Tibial nerve (tissue), 4 donors: Measurements from ENCODE around the gene CWC22.

ENCODE experiments used
- EP300 ChIP-seq, 2 donors: sonication (generic); formaldehyde crosslinking; IDR thresholded peaks; one replicate each; pipeline ENCODE4 v1.6.1; 2017; ENCODE audit warnings: antibody characterized with exemption in 2 of 2, mild to moderate bottlenecking in 1 of 2
- POLR2A ChIP-seq, 2 donors: fragments of 450-650 bp; IDR thresholded peaks; one replicate each; pipeline ENCODE4 v1.6.1; 2017; ENCODE audit warnings: antibody characterized with exemption in 2 of 2, mild to moderate bottlenecking in 2 of 2, moderate library complexity in 2 of 2
- TF ChIP-seq, protein P1 (sequence below), 5 experiments: fragments of 200-600 bp in 3 of 5; fragments of 450-650 bp in 2 of 5; sonication (generic) in 3 of 5; IDR thresholded peaks; one replicate each; pipeline ENCODE4 v1.5.1; 2016 to 2019; ENCODE audit warnings: antibody characterized with exemption in 5 of 5, mild to moderate bottlenecking in 3 of 5, moderate library complexity in 2 of 5

DNA sequence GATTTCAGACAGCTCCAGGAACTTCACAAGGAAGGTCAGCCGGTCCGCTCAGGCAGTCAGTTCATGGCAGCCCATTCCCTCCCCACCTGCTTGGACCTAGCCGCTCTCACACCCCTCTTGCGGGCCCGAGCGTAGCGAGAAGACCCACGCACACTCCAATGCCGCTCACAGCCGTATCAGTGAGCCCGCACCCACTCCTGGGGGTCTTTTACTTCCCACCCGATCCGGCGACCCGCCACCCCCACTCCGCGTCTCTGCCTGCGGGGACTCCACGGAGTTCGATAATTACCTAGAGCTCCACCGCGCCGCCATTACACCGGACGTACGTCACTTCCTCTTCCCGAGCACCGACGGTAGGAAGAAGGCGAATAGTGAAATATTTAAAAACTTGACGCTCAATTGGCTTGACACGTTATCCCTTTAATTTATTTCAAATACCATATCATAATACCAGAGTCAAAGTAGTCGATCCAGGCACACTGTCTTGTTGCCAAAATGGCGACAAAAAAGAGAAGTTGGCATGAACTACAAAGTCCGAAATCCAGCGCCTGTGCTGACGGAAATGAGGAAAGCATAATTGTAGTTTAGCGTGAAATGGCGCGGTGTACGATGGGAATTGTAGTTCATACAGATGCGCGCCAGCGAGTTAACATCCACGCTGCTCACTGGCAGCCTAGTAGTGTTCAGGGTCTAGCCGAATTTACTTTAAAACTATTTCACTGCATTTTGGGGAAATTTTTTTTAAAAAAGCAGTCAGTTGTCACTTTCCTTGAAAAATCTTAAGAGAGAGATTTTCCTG is at the start of gene CWC22:
- TF ChIP-seq, protein P1, sequence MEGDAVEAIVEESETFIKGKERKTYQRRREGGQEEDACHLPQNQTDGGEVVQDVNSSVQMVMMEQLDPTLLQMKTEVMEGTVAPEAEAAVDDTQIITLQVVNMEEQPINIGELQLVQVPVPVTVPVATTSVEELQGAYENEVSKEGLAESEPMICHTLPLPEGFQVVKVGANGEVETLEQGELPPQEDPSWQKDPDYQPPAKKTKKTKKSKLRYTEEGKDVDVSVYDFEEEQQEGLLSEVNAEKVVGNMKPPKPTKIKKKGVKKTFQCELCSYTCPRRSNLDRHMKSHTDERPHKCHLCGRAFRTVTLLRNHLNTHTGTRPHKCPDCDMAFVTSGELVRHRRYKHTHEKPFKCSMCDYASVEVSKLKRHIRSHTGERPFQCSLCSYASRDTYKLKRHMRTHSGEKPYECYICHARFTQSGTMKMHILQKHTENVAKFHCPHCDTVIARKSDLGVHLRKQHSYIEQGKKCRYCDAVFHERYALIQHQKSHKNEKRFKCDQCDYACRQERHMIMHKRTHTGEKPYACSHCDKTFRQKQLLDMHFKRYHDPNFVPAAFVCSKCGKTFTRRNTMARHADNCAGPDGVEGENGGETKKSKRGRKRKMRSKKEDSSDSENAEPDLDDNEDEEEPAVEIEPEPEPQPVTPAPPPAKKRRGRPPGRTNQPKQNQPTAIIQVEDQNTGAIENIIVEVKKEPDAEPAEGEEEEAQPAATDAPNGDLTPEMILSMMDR (IDR thresholded peaks at IDR 0.05): peak in 1 of 5 experiments; percentile 21
- peak in 1 of 2 donors; percentile 20 for TF ChIP-seq POLR2A (IDR thresholded peaks at IDR 0.05)
- peak; percentile 39 to 92 for TF ChIP-seq EP300 (IDR thresholded peaks at IDR 0.05)
